ENCODE data around the gene CDH7.

DNA sequence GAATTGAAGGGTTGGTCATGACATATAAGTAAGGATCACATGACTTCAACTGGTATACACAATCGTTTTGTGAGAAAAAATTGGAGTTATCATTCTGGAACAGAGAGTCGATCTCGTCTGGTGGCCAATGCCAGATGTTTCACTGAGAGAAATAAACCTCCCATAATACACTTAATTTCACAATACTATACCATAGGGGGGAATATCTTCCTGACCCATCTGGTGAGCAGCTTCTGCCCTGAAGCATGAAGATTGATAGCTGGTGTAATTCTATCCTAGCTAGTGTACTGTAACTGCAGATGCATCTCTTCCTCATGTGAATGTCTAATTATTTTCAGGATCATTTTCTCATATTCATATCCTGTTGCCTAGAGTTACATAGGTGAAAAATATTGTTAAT, 15.7 kb upstream of the CDH7 start:
- TF ChIP-seq ZBTB7A (IDR thresholded peaks at IDR 0.05; ENCODE audit: low read depth): no peak
- TF ChIP-seq TAF1 (IDR thresholded peaks at IDR 0.05; ENCODE audit: low read depth): no peak
- TF ChIP-seq EP300 (IDR thresholded peaks at IDR 0.05; ENCODE audit: borderline replicate concordance): no peak
- no peak for TF ChIP-seq CREB1 (IDR thresholded peaks at IDR 0.05; ENCODE audit: low read depth)

Measured in Ishikawa (cell line).